Spleen (tissue), 7 donors: Measurements from ENCODE around the gene BEX1.
"Not testable (repeated sequence)": the region's sequence is repeated elsewhere in the genome, so short reads cannot be mapped to it uniquely, and the experiment has no call there.

ENCODE experiments used
- POLR2A ChIP-seq, 3 donors: fragments of 450-650 bp; IDR thresholded peaks; one replicate each; pipeline ENCODE4 v1.5.1; 2017; ENCODE audit warnings: antibody characterized with exemption in 3 of 3, mild to moderate bottlenecking in 1 of 3
- TF ChIP-seq, protein P1 (sequence below), 11 experiments: fragments of 200-600 bp in 7 of 11; fragments of 450-650 bp in 4 of 11; sonication (generic) in 4 of 11; IDR thresholded peaks in 8 of 11; conservative IDR thresholded peaks in 3 of 11; 1 replicate in 7 of 11; 2 replicates in 4 of 11; pipeline versions ENCODE4 v1.4.0 to v1.8.0; 2016 to 2021; ENCODE audit warnings: antibody characterized with exemption in 11 of 11, inconsistent platforms in 4 of 11, mild to moderate bottlenecking in 1 of 11
- donor health status: DM: no; HTN: no; CAD: no; lungs with moderate emphysema.
- donor health status: DM: no; HTN: no; CAD: no.
- donor health status: DM: no; HTN: no; CAD: no.

DNA sequence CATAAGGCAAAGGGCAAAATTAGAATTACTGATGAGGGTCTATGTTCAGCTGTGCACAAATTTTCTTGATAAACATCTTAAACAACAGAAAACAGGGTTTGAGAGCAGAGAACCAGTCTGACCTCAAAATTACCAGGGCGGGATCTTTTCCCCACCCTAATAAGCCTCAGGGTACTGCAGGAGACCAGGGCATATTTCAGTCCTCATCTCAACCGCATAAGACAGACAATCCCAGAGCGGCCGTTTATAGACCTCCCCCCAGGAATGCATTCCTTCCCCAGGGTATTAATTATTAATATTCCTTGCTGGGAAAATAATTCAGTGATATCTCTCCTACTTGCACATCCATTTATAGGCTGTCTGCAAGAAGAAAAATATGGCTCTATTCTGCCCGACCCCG is 45.5 kb upstream of the BEX1 start:
- TF ChIP-seq, protein P1, sequence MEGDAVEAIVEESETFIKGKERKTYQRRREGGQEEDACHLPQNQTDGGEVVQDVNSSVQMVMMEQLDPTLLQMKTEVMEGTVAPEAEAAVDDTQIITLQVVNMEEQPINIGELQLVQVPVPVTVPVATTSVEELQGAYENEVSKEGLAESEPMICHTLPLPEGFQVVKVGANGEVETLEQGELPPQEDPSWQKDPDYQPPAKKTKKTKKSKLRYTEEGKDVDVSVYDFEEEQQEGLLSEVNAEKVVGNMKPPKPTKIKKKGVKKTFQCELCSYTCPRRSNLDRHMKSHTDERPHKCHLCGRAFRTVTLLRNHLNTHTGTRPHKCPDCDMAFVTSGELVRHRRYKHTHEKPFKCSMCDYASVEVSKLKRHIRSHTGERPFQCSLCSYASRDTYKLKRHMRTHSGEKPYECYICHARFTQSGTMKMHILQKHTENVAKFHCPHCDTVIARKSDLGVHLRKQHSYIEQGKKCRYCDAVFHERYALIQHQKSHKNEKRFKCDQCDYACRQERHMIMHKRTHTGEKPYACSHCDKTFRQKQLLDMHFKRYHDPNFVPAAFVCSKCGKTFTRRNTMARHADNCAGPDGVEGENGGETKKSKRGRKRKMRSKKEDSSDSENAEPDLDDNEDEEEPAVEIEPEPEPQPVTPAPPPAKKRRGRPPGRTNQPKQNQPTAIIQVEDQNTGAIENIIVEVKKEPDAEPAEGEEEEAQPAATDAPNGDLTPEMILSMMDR (IDR thresholded peaks at IDR 0.05 in 8 of 11, conservative IDR thresholded peaks at IDR 0.05 in 3 of 11) = not testable (repeated sequence)
- not testable (repeated sequence) for TF ChIP-seq POLR2A (IDR thresholded peaks at IDR 0.05)
